Measurements from ENCODE around the gene TEX38. TPM values are rescaled to one million over a fixed set of nuclear protein-coding genes. Genes with fewer than 3 reads are reported as not detected.

TEX38 gene
- total and polyA plus RNA-seq, 4 experiments from 2014 or later, result 0.25 TPM; not detected in 3

DNA sequence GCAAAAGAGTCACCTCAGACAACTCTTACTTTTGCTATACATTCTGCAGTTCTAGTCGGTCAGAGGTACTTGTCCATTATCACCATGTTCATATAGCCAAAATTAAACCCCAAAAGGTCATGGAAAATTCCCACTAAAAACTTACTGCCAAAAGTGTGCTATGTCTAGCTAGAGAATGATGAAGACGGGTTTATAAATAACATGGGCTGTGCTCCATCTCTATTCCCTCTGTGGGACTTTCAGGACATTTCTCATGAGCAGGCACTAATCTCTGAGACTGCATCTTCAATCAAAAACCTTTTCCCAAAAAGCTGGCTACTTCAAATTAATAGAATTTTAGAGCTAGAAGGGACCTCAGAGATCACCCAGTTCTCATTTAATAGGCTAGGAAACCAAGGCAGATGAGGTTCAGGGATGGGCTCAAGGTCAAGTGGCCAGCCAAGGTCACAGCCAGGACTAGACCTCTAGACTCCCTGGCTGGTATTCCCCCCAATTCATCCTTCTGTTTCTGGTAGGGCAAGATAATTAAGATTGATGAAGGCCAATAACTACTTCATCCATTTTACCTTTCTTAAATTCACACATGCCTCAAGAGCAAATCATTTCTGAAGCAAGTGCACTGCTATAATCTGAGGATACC, 34.1 kb upstream of the TEX38 start:
- Mint-ChIP-seq H3K4me1 (peaks cover 0 to 2% (median 0%) of the 10 kb centered on the region in 4 donors), H3K36me3 (peaks cover 61 to 72% of the 10 kb centered on the region in 2 donors), H3K4me3 (no peak overlapping the region), H3K27ac (peak overlapping the region in 1 of 7 donors; percentile 38), H3K9me3 (no peaks in the 10 kb centered on the region), H3K27me3 (no peaks in the 10 kb centered on the region)
- no peaks in the 10 kb centered on the region for H3K9me3 ChIP-seq (ENCODE audit: control insufficient read depth in 1 of 2, low read length in 2 of 2)
- no peak for DNase-seq
- no peaks in the 10 kb centered on the region for H3K4me1 ChIP-seq (ENCODE audit: insufficient read depth, low read length)
- no peak overlapping the region for H3K27ac ChIP-seq (ENCODE audit: low read depth, low read length)
- H3K27me3 ChIP-seq (ENCODE audit: insufficient read depth, low read length), result no peaks in the 10 kb centered on the region
- H3K36me3 ChIP-seq (ENCODE audit: insufficient read depth, low read length), result peaks cover 22% of the 10 kb centered on the region
- CTCF ChIA-PET (ENCODE audit: partially characterized antibody), result no interaction called here
- POLR2A ChIA-PET (ENCODE audit: partially characterized antibody), result no interaction called here
- no peak overlapping the region for H3K4me3 ChIP-seq (ENCODE audit: low read length in 2 of 2)
- intact Hi-C loops (cut with micrococcal nuclease), result no loop called here

DNA sequence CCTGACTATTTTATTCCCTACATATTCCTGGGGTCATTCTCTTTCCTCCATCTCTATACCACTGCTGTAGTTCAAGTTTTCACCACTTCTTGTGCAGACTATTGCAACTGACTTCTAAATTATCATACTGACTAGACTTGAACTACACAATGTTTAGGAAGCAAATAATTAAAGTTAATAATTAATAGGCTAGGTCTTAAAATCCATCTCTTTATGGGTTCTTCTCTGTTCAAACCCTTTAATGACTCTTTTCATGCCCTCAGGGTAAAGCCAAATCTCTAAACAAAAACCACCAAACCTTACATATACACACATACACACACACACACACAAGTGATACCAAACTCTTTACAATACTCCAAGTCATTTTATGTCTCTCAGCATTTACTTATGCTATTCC, 32.7 kb upstream of the TEX38 start:
- no peak for DNase-seq
- no peaks in the 10 kb centered on the region for H3K9me3 Mint-ChIP-seq
- Histone ChIP-seq H3K4me3 (ENCODE audit: low read length in 2 of 2) (no peak overlapping the region), H3K36me3 (ENCODE audit: insufficient read depth, low read length) (peaks cover 18% of the 10 kb centered on the region), H3K4me1 (ENCODE audit: insufficient read depth, low read length) (no peaks in the 10 kb centered on the region), H3K9me3 (ENCODE audit: control insufficient read depth in 1 of 2, low read length in 2 of 2) (no peaks in the 10 kb centered on the region), H3K27ac (ENCODE audit: low read depth, low read length) (no peak overlapping the region), H3K27me3 (ENCODE audit: insufficient read depth, low read length) (no peaks in the 10 kb centered on the region)
- no peaks in the 10 kb centered on the region for H3K27me3 Mint-ChIP-seq
- ChIA-PET CTCF (ENCODE audit: partially characterized antibody) (no interaction called here), POLR2A (ENCODE audit: partially characterized antibody) (no interaction called here)
- H3K4me3 Mint-ChIP-seq, result no peak overlapping the region
- peak overlapping the region in 3 of 7 donors; percentile 2 to 72 (median 9) for H3K27ac Mint-ChIP-seq
- H3K36me3 Mint-ChIP-seq, result peaks cover 52 to 65% of the 10 kb centered on the region in 2 donors
- H3K4me1 Mint-ChIP-seq, result peaks cover 0 to 2% (median 0%) of the 10 kb centered on the region in 4 donors
- intact Hi-C loops (cut with micrococcal nuclease), result no loop called here

DNA sequence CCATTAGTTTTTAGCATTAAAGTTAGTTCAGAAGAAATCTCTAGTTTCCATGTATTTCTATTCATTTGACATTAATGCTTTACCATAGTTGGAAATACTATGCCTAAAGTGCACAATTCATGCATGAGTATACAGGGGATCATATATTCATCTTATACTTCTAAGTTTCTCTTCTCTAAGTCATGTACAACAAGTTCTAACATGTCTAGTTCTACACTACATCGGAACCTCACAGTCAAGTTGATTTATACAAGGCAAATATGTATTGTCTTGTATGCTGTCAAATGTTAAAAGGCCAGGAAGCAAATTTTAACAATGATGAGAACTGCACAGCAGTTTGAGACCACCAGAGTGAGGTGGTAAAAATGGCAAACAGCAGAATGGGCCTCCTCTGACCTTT, 32.1 kb upstream of the TEX38 start:
- Histone ChIP-seq H3K27ac (ENCODE audit: low read depth, low read length) (no peak overlapping the region), H3K27me3 (ENCODE audit: insufficient read depth, low read length) (no peaks in the 10 kb centered on the region), H3K4me1 (ENCODE audit: insufficient read depth, low read length) (no peaks in the 10 kb centered on the region), H3K9me3 (ENCODE audit: control insufficient read depth in 1 of 2, low read length in 2 of 2) (no peaks in the 10 kb centered on the region), H3K4me3 (ENCODE audit: low read length in 2 of 2) (no peak overlapping the region), H3K36me3 (ENCODE audit: insufficient read depth, low read length) (peaks cover 18% of the 10 kb centered on the region)
- ChIA-PET CTCF (ENCODE audit: partially characterized antibody) (no interaction called here), POLR2A (ENCODE audit: partially characterized antibody) (interaction anchor here (0.9 kb wide), 1 partner anchor 35 kb away, joined by 4 read pairs; the partner anchor contains the start of gene MKNK1)
- intact Hi-C loops (cut with micrococcal nuclease), result no loop called here
- Mint-ChIP-seq H3K4me3 (no peak overlapping the region), H3K4me1 (peaks cover 0 to 2% (median 0%) of the 10 kb centered on the region in 4 donors), H3K27me3 (no peaks in the 10 kb centered on the region), H3K9me3 (no peaks in the 10 kb centered on the region), H3K36me3 (peaks cover 46 to 59% of the 10 kb centered on the region in 2 donors), H3K27ac (peak overlapping the region in 1 of 7 donors; percentile 9)
- no peak for DNase-seq

DNA sequence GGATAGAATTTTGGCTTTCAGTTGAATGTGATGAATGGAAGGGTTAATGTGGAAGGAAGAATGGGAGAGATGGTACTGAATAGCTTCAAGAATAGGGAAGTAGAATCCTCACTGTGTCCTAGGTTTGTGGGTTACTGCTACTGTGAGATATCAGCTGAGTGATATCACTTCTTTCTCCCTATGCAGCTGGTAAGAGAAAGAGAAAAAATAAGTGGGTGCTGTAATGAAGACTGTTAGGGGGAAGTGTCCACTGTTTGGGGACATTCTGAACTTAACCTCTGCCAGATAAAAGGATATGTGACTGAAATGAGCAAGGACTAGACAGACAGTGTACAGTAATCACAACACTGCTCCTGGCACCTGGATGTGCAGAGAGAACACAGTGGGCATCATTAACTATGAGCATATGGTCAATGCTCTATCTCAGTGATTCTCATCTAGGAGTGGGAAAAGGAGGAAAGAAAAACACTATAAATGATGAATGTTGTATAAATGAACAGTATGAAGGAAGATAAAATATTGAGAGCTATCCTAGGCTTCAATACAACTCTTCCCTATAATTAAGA, 29.5 kb upstream of the TEX38 start:
- Histone ChIP-seq H3K27ac (ENCODE audit: low read depth, low read length) (no peak overlapping the region), H3K9me3 (ENCODE audit: control insufficient read depth in 1 of 2, low read length in 2 of 2) (no peaks in the 10 kb centered on the region), H3K4me1 (ENCODE audit: insufficient read depth, low read length) (no peaks in the 10 kb centered on the region), H3K27me3 (ENCODE audit: insufficient read depth, low read length) (no peaks in the 10 kb centered on the region), H3K36me3 (ENCODE audit: insufficient read depth, low read length) (peaks cover 8% of the 10 kb centered on the region), H3K4me3 (ENCODE audit: low read length in 2 of 2) (no peak overlapping the region)
- CTCF ChIA-PET (ENCODE audit: partially characterized antibody), result no interaction called here
- intact Hi-C loops (cut with micrococcal nuclease), result no loop called here
- no peak for DNase-seq
- POLR2A ChIA-PET (ENCODE audit: partially characterized antibody), result no interaction called here
- H3K27me3 Mint-ChIP-seq, result no peaks in the 10 kb centered on the region
- no peak overlapping the region for H3K4me3 Mint-ChIP-seq
- H3K27ac Mint-ChIP-seq, result peak overlapping the region in 1 of 7 donors; percentile 70
- no peaks in the 10 kb centered on the region for H3K9me3 Mint-ChIP-seq
- H3K36me3 Mint-ChIP-seq, result peaks cover 39 to 49% of the 10 kb centered on the region in 2 donors
- peaks cover 0 to 2% (median 0%) of the 10 kb centered on the region in 4 donors for H3K4me1 Mint-ChIP-seq

DNA sequence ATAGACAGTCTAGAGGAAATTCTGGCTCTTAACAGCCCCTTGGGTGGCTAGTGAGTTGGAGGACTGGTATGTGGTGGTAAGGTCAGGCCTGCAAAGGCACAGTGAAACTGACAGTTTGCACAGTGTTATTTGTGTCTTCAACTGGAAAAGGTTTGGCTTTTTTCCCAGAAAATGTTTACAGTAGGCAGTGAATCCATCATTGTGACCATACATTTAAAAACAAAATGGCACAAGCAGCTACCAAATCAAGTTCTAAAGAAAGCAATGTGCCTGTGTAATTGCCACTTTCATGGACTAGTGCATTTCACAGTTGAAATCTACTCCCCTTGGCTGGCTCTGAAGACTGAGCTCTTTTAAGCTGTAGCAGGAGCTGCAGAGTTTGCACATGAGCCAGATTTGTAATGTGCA, 28.3 kb upstream of the TEX38 start:
- ChIA-PET POLR2A (ENCODE audit: partially characterized antibody) (interaction anchor here (0.6 kb wide), 1 partner anchor 339 kb away, joined by 5 read pairs; no protein-coding TSS in a partner anchor), CTCF (ENCODE audit: partially characterized antibody) (no interaction called here)
- no peaks in the 10 kb centered on the region for H3K9me3 ChIP-seq (ENCODE audit: control insufficient read depth in 1 of 2, low read length in 2 of 2)
- peaks cover 8% of the 10 kb centered on the region for H3K36me3 ChIP-seq (ENCODE audit: insufficient read depth, low read length)
- no peak overlapping the region for H3K4me3 ChIP-seq (ENCODE audit: low read length in 2 of 2)
- H3K27me3 ChIP-seq (ENCODE audit: insufficient read depth, low read length), result no peaks in the 10 kb centered on the region
- peaks cover 44 to 52% of the 10 kb centered on the region in 2 donors for H3K36me3 Mint-ChIP-seq
- no peaks in the 10 kb centered on the region for H3K9me3 Mint-ChIP-seq
- H3K27ac ChIP-seq (ENCODE audit: low read depth, low read length), result no peak overlapping the region
- no peaks in the 10 kb centered on the region for H3K4me1 ChIP-seq (ENCODE audit: insufficient read depth, low read length)
- no peak for DNase-seq
- H3K4me3 Mint-ChIP-seq, result no peak overlapping the region
- intact Hi-C loops (cut with micrococcal nuclease), result no loop called here
- no peak overlapping the region for H3K27ac Mint-ChIP-seq
- no peaks in the 10 kb centered on the region for H3K27me3 Mint-ChIP-seq
- H3K4me1 Mint-ChIP-seq, result peaks cover 0 to 2% (median 0%) of the 10 kb centered on the region in 4 donors

DNA sequence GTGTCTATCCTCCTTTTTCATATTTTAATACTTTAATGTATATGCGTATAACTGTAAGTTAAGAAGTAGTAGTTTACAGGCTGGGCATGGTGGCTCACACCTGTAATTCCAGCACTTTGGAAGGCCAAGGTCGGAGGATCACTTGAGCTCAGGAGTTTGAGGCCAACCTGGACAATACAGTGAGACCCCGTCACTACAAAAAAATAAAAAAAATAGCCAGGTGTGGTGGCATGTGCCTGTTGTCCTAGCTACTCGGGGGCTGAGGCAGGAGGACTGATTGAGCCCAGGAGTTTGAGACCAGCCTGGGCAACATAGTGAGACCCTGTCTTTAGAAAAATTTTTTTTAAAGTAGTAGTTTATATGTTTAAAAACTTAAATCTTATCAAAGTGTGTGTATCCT, 25.8 kb upstream of the TEX38 start:
- no peak overlapping the region for H3K27ac Mint-ChIP-seq
- no peak for DNase-seq
- H3K4me3 Mint-ChIP-seq, result no peak overlapping the region
- H3K36me3 Mint-ChIP-seq, result peaks cover 51 to 54% of the 10 kb centered on the region in 2 donors
- H3K27me3 ChIP-seq (ENCODE audit: insufficient read depth, low read length), result no peaks in the 10 kb centered on the region
- H3K4me1 ChIP-seq (ENCODE audit: insufficient read depth, low read length), result no peaks in the 10 kb centered on the region
- CTCF ChIA-PET (ENCODE audit: partially characterized antibody), result no interaction called here
- no peak overlapping the region for H3K27ac ChIP-seq (ENCODE audit: low read depth, low read length)
- H3K9me3 Mint-ChIP-seq, result peaks cover 0 to 3% (median 0%) of the 10 kb centered on the region in 8 donors
- H3K27me3 Mint-ChIP-seq, result no peaks in the 10 kb centered on the region
- POLR2A ChIA-PET (ENCODE audit: partially characterized antibody), result no interaction called here
- no peaks in the 10 kb centered on the region for H3K4me1 Mint-ChIP-seq
- H3K4me3 ChIP-seq (ENCODE audit: low read length in 2 of 2), result no peak overlapping the region
- intact Hi-C loops (cut with micrococcal nuclease), result no loop called here
- H3K36me3 ChIP-seq (ENCODE audit: insufficient read depth, low read length), result peaks cover 12% of the 10 kb centered on the region
- H3K9me3 ChIP-seq (ENCODE audit: control insufficient read depth in 1 of 2, low read length in 2 of 2), result no peaks in the 10 kb centered on the region

DNA sequence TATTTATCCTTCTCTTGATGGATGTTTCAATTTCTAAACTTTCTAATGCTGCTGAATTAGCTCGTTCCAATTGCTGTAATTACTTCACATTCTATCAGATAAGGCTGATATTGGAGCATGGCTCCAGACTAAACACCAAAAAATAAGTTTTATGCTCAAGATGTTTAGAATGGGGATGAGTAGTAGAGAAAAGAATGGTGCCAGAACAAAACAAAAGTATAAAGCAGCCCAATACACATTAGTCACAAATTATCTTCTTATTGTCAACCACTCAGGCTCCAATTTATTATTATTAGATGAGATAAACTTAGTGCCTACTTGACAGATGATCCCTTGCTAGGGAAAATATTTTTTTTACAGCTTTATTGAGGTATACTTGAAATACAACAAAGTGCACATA, 25.3 kb upstream of the TEX38 start:
- no peak for DNase-seq
- Mint-ChIP-seq H3K36me3 (peaks cover 51 to 54% of the 10 kb centered on the region in 2 donors), H3K4me3 (no peak overlapping the region), H3K27me3 (no peaks in the 10 kb centered on the region), H3K9me3 (peaks cover 0 to 3% (median 0%) of the 10 kb centered on the region in 8 donors), H3K4me1 (no peaks in the 10 kb centered on the region), H3K27ac (no peak overlapping the region)
- no peaks in the 10 kb centered on the region for H3K27me3 ChIP-seq (ENCODE audit: insufficient read depth, low read length)
- H3K4me3 ChIP-seq (ENCODE audit: low read length in 2 of 2), result no peak overlapping the region
- no peaks in the 10 kb centered on the region for H3K9me3 ChIP-seq (ENCODE audit: control insufficient read depth in 1 of 2, low read length in 2 of 2)
- no peaks in the 10 kb centered on the region for H3K4me1 ChIP-seq (ENCODE audit: insufficient read depth, low read length)
- H3K36me3 ChIP-seq (ENCODE audit: insufficient read depth, low read length), result peaks cover 12% of the 10 kb centered on the region
- ChIA-PET POLR2A (ENCODE audit: partially characterized antibody) (no interaction called here), CTCF (ENCODE audit: partially characterized antibody) (no interaction called here)
- H3K27ac ChIP-seq (ENCODE audit: low read depth, low read length), result no peak overlapping the region
- intact Hi-C loops (cut with micrococcal nuclease), result no loop called here
